BE2C (cell line): ENCODE measurements around the gene ELFN2.

Experiments
- DNase-seq: peaks from one replicate; pipeline ENCODE4 v3.0.0-alpha.2; 2020
- H3K27me3 ChIP-seq: fragments of 250-450 bp; sonication (Bioruptor Pico); 2 replicates; pipeline ENCODE4 v1.5.1; 2020; ENCODE audit warnings: mild to moderate bottlenecking
- H3K36me3 ChIP-seq: fragments of 250-450 bp; sonication (Bioruptor Pico); 2 replicates; pipeline ENCODE4 v1.5.1; 2020; ENCODE audit warnings: mild to moderate bottlenecking
- H3K4me1 ChIP-seq: fragments of 250-450 bp; sonication (Bioruptor Pico); 2 replicates; pipeline ENCODE4 v1.5.1; 2020
- H3K4me3 ChIP-seq: 2 replicates; pipeline ENCODE4 v1.5.1; 2011; ENCODE audit warnings: low read depth, low read length
- H3K9me3 ChIP-seq: fragments of 250-450 bp; sonication (Bioruptor Pico); 2 replicates; pipeline ENCODE4 v1.5.1; 2020
- TF ChIP-seq, protein P1 (sequence below): IDR thresholded peaks from 2 replicates; pipeline ENCODE4 v1.5.1; 2012; ENCODE audit warnings: mild to moderate bottlenecking, low read depth, low read length

ELFN2 gene

DNA sequence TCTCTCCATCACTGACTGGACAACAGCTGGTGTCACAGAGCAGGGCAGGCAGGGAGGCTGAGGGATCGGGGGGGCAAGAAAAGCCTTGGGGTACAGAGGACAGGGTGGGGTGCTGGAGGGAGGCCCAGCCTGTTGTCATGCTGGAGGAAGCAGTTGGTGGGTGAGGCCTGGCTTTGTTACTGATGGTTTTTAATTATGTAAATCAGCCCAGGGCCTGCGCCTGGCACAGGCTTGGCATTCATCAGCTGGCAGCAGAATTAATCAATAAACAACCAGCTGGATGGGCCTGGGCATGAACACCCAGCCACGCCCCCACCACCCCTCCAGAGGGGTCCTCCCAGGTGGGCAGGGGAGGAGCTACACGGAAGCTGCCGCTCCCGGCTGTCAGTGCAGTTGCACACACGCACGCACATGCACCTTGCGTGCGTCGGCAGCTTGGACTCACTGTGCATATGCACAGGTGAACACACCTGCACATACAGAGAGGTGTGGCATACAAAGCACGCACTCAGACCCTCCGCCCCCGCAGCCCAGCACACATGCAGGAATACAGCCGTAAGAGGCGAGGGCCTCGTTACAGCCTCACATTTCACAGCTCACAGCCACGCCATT, 21.3 kb upstream of the ELFN2 start:
- Histone ChIP-seq H3K9me3 (no peaks in the 10 kb centered on the region), H3K36me3 (no peaks in the 10 kb centered on the region), H3K27me3 (no peaks in the 10 kb centered on the region), H3K4me3 (no peak overlapping the region), H3K4me1 (no peaks in the 10 kb centered on the region)
- TF ChIP-seq, protein P1, sequence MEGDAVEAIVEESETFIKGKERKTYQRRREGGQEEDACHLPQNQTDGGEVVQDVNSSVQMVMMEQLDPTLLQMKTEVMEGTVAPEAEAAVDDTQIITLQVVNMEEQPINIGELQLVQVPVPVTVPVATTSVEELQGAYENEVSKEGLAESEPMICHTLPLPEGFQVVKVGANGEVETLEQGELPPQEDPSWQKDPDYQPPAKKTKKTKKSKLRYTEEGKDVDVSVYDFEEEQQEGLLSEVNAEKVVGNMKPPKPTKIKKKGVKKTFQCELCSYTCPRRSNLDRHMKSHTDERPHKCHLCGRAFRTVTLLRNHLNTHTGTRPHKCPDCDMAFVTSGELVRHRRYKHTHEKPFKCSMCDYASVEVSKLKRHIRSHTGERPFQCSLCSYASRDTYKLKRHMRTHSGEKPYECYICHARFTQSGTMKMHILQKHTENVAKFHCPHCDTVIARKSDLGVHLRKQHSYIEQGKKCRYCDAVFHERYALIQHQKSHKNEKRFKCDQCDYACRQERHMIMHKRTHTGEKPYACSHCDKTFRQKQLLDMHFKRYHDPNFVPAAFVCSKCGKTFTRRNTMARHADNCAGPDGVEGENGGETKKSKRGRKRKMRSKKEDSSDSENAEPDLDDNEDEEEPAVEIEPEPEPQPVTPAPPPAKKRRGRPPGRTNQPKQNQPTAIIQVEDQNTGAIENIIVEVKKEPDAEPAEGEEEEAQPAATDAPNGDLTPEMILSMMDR: no peak
- DNase-seq: no peak

DNA sequence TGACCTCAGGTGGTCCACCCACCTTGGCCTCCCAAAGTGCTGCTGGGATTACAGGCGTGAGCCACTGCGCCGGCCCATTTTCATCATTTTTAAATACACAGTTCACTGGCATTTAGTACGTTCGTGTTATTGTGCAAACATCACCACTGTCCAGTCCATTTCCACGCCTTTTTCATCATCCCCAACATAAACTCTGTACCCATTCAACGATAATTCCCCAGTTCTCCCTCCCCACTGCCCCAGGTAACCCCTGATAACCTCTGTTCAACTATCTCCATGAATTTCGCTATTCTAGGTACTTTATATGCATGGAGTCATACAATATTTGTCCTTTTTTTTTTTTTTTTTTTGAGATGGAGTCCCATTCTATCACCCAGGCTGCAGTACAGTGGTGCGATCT, 18.2 kb upstream of the ELFN2 start:
- Histone ChIP-seq H3K27me3 (no peaks in the 10 kb centered on the region), H3K9me3 (peaks cover 5% of the 10 kb centered on the region; the same call in 1 of the 2 replicates), H3K4me1 (no peaks in the 10 kb centered on the region), H3K36me3 (no peaks in the 10 kb centered on the region), H3K4me3 (no peak overlapping the region)
- DNase-seq: no peak
- TF ChIP-seq, protein P1: no peak

DNA sequence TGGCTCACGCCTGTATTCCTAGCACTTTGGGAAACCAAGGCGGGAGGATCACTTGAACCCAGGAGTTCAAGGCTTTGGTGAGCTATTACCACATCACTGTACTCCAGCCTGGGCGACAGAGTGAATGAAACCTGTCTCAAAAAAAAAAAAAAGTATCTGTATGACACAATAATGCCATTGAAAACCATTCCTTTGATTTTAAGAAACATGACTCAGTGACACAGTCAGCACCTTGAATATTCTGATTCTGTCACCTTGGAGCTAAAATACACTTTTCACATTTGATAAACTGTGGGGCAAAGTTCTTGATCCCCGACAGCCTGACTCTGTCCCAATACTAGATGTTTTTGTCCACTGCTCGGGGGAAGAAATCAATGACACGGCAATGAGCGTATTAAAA, 16.7 kb upstream of the ELFN2 start:
- no peaks in the 10 kb centered on the region for H3K36me3 ChIP-seq
- TF ChIP-seq, protein P1: no peak
- H3K4me3 ChIP-seq: no peak overlapping the region
- H3K27me3 ChIP-seq: no peaks in the 10 kb centered on the region
- H3K9me3 ChIP-seq: peaks cover 6% of the 10 kb centered on the region
- DNase-seq: no peak
- no peaks in the 10 kb centered on the region for H3K4me1 ChIP-seq

DNA sequence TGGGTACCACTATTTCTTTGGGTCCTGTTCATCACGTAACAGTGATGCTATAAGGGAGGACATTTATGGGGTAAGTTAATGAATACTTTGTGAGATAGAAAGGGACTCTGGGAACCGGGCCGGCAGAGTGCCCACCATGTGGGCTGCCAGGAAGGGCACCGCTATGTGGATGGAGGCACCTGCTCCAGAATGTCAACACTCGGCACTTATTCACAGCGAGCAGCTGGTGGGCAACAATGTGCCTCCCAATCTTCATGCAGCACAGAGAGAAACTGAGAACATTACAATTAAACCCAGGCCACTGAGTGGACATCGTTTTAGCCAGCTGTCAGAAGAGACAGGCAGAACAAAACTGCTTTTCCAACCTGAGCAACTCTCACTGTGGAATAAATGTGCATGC, 15.8 kb upstream of the ELFN2 start:
- H3K4me1 ChIP-seq: no peaks in the 10 kb centered on the region
- H3K27me3 ChIP-seq: no peaks in the 10 kb centered on the region
- H3K9me3 ChIP-seq: peaks cover 6% of the 10 kb centered on the region
- no peak overlapping the region for H3K4me3 ChIP-seq
- DNase-seq: no peak
- no peaks in the 10 kb centered on the region for H3K36me3 ChIP-seq
- TF ChIP-seq, protein P1: no peak

DNA sequence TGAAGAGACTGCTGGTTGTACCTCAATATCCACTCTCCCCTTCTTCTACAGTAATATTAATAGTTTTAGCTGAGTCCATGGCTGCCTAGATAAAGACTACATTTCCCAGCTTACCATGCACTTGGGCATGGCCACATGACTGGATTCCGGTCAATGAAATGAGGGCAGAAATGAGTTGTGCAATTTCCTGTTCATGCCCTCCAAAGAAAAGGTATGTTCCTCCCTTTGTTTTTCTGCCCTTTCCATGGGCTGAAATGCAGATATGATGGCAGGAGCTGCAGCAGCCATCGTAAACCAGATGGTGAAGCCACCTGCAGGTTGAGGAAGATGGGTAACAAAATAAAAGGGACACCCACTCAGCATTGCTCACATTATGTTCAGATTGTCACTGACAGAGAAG, 15.3 kb upstream of the ELFN2 start:
- H3K27me3 ChIP-seq: no peaks in the 10 kb centered on the region
- no peaks in the 10 kb centered on the region for H3K4me1 ChIP-seq
- TF ChIP-seq, protein P1: no peak
- no peak for DNase-seq
- no peak overlapping the region for H3K4me3 ChIP-seq
- peaks cover 6% of the 10 kb centered on the region for H3K9me3 ChIP-seq
- no peaks in the 10 kb centered on the region for H3K36me3 ChIP-seq

DNA sequence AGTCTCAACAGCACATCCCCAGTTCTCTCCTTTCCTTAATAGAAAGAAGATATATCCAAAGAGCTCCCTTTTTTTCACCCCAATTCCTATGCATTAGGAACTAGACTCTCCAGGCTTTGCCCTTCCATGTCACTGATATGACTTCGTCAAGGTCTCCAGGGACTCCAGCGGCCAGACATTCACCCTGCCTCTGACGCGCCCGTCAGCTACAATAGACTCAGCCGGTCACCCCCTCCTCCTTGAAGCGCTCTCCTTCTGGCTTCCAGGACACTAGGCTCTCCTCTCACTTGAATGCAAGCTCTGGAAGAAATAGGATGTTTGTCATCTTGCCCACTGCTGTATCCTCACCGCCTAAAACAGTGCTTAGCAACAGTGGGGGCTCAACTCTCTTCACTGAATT, 14.9 kb upstream of the ELFN2 start:
- Histone ChIP-seq H3K4me1 (no peaks in the 10 kb centered on the region), H3K9me3 (peaks cover 6% of the 10 kb centered on the region), H3K4me3 (no peak overlapping the region; the same call in 1 of the 2 replicates), H3K27me3 (no peaks in the 10 kb centered on the region), H3K36me3 (no peaks in the 10 kb centered on the region)
- TF ChIP-seq, protein P1: no peak
- no peak for DNase-seq
